BJ (cell line): ENCODE results near the gene PLEKHA7. TPM values are rescaled to one million over a fixed set of nuclear protein-coding genes. Genes with fewer than 3 reads are reported as not detected.
"Not testable (repeated sequence)": the region's sequence is repeated elsewhere in the genome, so short reads cannot be mapped to it uniquely, and the experiment has no call there.

Experiments used
- CTCF ChIA-PET: fragments of 350-600 bp; formaldehyde crosslinking; extraction: SDS; loops from one replicate; lab custom pipeline; 2021; ENCODE audit warnings: antibody characterized with exemption, inconsistent platforms; lab: Yijun Ruan, JAX
- POLR2A ChIA-PET: fragments of 300-600 bp; sonication (Branson Sonifier 250); formaldehyde crosslinking; extraction: SDS; loops from one replicate; lab custom pipeline; 2021; ENCODE audit warnings: antibody characterized with exemption; lab: Charles Lee
- DNase-seq: peaks from one replicate; pipeline ENCODE4 v3.0.0-alpha.2; 2011; ENCODE audit warnings: low read depth
- H3K27me3 ChIP-seq: 2 replicates; pipeline ENCODE4 v1.6.0; 2011; ENCODE audit warnings: low read length; ENCODE audit not compliant: control insufficient read depth, insufficient read depth
- H3K36me3 ChIP-seq: 2 replicates; pipeline ENCODE4 v1.5.1; 2011; ENCODE audit warnings: low read length; ENCODE audit not compliant: control insufficient read depth, insufficient read depth
- H3K4me3 ChIP-seq: 2 replicates; pipeline ENCODE4 v1.5.1; 2011; ENCODE audit warnings: low read depth, mild to moderate bottlenecking, control low read depth, low read length
- polyA plus RNA-seq: library from polyadenylated mRNA; depleted of rRNA; stranded (reverse); fragments of >200 nt; gene quantifications from 2 replicates; pipeline ENCODE4 v1.2.3, GENCODE V29; 2011
- TF ChIP-seq, protein P1 (sequence below): IDR thresholded peaks from 2 replicates; pipeline ENCODE4 v1.5.1; 2011; ENCODE audit warnings: low read depth, mild to moderate bottlenecking, control low read depth, inconsistent platforms, low read length, moderate library complexity; ENCODE audit not compliant: insufficient read depth

PLEKHA7 gene
- polyA plus RNA-seq, 1 experiment: 0.04 TPM

DNA sequence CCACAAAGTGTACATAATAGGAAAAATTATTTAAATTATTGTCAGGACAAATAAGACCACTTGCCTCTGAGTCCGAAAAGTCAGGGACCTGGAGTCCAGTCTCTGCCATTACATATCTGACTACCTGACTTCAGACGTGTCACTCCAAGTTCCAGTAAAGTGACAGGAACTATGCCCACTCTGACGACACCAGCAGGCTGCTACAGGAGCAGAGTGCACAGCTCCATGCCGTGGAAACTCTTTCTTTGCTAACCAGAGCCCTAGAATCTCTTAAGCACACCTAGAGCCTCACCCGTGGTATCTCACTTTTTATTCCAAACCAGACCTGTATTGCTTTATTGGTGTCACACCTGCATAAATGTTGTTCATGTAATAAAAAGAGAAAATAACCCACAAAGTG is 93.7 kb downstream of the PLEKHA7 start:
- H3K36me3 ChIP-seq: no peaks in the 10 kb centered on the region
- peaks cover 20% of the 10 kb centered on the region for H3K27me3 ChIP-seq
- ChIA-PET CTCF (interaction anchor here (0.9 to 1.7 kb wide), 2 partner anchors 21 to 143 kb away, joined by 3 to 4 read pairs; no protein-coding TSS in a partner anchor), POLR2A (no interaction called here)
- TF ChIP-seq, protein P1, sequence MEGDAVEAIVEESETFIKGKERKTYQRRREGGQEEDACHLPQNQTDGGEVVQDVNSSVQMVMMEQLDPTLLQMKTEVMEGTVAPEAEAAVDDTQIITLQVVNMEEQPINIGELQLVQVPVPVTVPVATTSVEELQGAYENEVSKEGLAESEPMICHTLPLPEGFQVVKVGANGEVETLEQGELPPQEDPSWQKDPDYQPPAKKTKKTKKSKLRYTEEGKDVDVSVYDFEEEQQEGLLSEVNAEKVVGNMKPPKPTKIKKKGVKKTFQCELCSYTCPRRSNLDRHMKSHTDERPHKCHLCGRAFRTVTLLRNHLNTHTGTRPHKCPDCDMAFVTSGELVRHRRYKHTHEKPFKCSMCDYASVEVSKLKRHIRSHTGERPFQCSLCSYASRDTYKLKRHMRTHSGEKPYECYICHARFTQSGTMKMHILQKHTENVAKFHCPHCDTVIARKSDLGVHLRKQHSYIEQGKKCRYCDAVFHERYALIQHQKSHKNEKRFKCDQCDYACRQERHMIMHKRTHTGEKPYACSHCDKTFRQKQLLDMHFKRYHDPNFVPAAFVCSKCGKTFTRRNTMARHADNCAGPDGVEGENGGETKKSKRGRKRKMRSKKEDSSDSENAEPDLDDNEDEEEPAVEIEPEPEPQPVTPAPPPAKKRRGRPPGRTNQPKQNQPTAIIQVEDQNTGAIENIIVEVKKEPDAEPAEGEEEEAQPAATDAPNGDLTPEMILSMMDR: no peak
- no peak overlapping the region for H3K4me3 ChIP-seq
- no peak for DNase-seq

DNA sequence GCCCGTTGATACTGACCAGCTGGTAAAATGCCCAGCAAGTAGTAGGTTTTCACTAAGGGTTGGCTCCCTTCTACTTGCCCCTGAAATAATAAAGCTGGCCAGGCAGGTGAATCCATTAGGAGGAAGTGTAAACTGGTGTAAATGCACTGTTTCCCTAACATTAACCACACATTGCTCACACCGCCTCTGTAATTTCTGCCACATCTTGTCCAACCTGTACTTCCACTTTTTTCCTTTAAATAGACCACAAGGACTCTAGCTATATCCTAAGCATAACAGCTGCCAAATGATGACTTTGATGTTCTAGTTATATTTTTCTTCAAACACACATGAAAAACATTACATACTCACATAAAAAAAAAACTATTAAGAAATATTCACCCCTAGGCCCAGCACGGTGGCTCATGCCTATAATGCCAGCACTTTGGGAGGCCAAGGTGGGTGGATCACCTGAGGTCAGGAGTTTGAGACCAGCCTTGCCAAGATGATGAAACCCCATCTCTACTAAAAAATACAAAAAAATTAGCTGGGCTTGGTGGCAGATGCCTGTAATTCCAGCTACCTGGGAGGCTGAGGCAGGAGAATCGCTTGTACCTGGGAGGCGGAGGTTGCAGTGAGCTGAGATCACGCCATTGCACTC is 95.6 kb downstream of the PLEKHA7 start:
- DNase-seq, H3K36me3 ChIP-seq, H3K27me3 ChIP-seq, POLR2A ChIA-PET, H3K4me3 ChIP-seq, CTCF ChIA-PET: not testable (repeated sequence)

GRCh38 chr11:16917941-16918340 is 96.3 kb downstream of the PLEKHA7 start:
- ChIA-PET POLR2A (no interaction called here), CTCF (no interaction called here)
- peaks cover 4% of the 10 kb centered on the region for H3K27me3 ChIP-seq
- TF ChIP-seq, protein P1: no peak
- no peaks in the 10 kb centered on the region for H3K36me3 ChIP-seq
- H3K4me3 ChIP-seq: no peak overlapping the region
- DNase-seq: no peak

DNA sequence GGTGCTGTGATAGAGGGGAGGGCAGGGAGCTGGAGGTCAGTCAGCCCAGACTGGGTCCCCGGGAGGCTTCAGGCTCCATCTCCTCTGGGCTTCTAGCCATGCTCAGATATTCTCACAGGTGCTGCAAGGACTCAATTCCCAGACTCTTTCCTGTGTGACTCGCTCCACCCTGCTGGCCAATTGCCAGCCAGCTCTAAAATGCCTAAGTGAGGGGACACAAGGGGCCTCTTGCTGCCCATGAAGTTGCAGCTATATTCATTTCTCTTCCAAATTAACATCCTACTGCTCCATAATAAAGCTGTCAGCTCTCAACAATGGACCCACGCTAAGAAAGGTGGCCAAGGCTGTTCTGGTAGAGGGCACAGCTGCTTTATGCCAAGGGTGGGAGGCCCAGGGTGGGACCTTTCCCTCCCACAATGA is 101.5 kb downstream of the PLEKHA7 start:
- POLR2A ChIA-PET: no interaction called here
- TF ChIP-seq, protein P1: no peak

GRCh38 chr11:16911658-16912057 is 102.6 kb downstream of the PLEKHA7 start:
- CTCF ChIA-PET: interaction anchor here (0.6 to 0.9 kb wide), 2 partner anchors 124 to 152 kb away, joined by 3 read pairs; no protein-coding TSS in a partner anchor
- Histone ChIP-seq H3K4me3 (no peak overlapping the region), H3K36me3 (no peaks in the 10 kb centered on the region), H3K27me3 (no peaks in the 10 kb centered on the region; the same call in 1 of the 2 replicates)
- POLR2A ChIA-PET: no interaction called here
- no peak for DNase-seq
- TF ChIP-seq, protein P1: no peak

More for the DNA sequence above, 101.5 kb downstream of the PLEKHA7 start:
- no peaks in the 10 kb centered on the region for H3K36me3 ChIP-seq
- no peaks in the 10 kb centered on the region; the same call in 1 of the 2 replicates for H3K27me3 ChIP-seq
- no peak for DNase-seq
- no peak overlapping the region for H3K4me3 ChIP-seq
- CTCF ChIA-PET: no interaction called here

- no peak for DNase-seq
- H3K27me3 ChIP-seq: no peaks in the 10 kb centered on the region; the same call in 1 of the 2 replicates
- TF ChIP-seq, protein P1: no peak
- ChIA-PET POLR2A (no interaction called here), CTCF (interaction anchor here (1.1 kb wide), 1 partner anchor 12 kb away, joined by 5 read pairs; no protein-coding TSS in a partner anchor)
- no peak overlapping the region for H3K4me3 ChIP-seq
- no peaks in the 10 kb centered on the region for H3K36me3 ChIP-seq
Observed at GRCh38 chr11:16911186-16911585, 103.0 kb downstream of the PLEKHA7 start.
